GM06990 (cell line): ENCODE measurements around the gene TMEM116.

Experiments used
- DNase-seq: peaks from one replicate; pipeline ENCODE4 v3.0.0-alpha.2; 2011; ENCODE audit not compliant: insufficient read length; ENCODE audit errors: extremely low read depth
- H3K27me3 ChIP-seq: replicated peaks from 2 replicates; pipeline ENCODE4 v1.6.0; 2011; ENCODE audit warnings: low read length; ENCODE audit not compliant: control insufficient read depth, insufficient read depth
- H3K36me3 ChIP-seq: 2 replicates; pipeline ENCODE4 v1.5.1; 2011; ENCODE audit warnings: low read length; ENCODE audit not compliant: control insufficient read depth, insufficient read depth
- H3K4me3 ChIP-seq: replicated peaks from 2 replicates; pipeline ENCODE4 v1.5.1; 2011; ENCODE audit warnings: low read depth, mild to moderate bottlenecking, control low read depth, low read length
- TF ChIP-seq, protein P1 (sequence below): IDR thresholded peaks from 2 replicates; pipeline ENCODE4 v1.5.1; 2011; ENCODE audit warnings: low read length, control low read depth, mild to moderate bottlenecking, inconsistent platforms; ENCODE audit not compliant: insufficient read depth, poor library complexity, severe bottlenecking

TMEM116 gene

DNA sequence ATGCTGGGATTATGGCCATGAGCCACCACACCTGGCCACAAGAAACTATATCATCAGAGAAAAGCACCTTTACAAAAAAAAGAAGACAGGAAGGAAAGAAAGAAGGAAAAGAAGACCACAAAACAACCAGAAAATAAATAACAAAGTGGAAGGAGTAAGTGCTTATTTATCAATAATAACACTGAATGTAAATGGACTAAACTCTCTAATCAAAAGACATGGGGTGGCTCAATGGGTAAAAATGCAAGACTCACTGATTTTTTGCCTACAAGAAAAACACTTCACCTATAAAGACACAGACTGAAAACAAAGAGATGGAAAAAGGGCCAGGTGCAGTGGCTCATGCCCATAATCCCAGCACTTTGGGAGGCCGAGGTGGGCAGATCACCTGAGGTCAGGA, 105.2 kb downstream of the TMEM116 start:
- Histone ChIP-seq H3K4me3 (no peak overlapping the region), H3K36me3 (peaks cover 5% of the 10 kb centered on the region), H3K27me3 (no peaks in the 10 kb centered on the region)
- DNase-seq = no peak
- TF ChIP-seq, protein P1, sequence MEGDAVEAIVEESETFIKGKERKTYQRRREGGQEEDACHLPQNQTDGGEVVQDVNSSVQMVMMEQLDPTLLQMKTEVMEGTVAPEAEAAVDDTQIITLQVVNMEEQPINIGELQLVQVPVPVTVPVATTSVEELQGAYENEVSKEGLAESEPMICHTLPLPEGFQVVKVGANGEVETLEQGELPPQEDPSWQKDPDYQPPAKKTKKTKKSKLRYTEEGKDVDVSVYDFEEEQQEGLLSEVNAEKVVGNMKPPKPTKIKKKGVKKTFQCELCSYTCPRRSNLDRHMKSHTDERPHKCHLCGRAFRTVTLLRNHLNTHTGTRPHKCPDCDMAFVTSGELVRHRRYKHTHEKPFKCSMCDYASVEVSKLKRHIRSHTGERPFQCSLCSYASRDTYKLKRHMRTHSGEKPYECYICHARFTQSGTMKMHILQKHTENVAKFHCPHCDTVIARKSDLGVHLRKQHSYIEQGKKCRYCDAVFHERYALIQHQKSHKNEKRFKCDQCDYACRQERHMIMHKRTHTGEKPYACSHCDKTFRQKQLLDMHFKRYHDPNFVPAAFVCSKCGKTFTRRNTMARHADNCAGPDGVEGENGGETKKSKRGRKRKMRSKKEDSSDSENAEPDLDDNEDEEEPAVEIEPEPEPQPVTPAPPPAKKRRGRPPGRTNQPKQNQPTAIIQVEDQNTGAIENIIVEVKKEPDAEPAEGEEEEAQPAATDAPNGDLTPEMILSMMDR = no peak

DNA sequence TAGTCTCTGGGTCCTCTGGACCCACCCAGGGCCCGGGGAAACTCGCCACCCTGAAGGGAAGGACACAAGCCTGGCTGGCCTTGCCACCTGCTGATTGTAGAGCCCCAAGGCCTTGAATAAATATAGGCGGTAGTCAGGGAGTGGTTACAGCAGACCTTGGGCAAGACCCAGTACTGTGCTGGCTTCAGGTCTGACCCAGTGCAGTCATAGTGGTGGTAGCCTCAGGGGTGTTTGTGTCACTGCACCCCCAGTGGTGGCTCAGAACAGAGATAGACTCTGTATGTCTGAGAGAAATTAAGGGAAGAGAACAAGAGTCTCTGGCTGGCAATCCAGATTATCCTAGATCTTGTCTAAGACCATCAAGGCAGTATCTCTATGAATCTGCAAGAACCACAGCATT, 107.5 kb downstream of the TMEM116 start:
- TF ChIP-seq, protein P1 = no peak
- H3K36me3 ChIP-seq = peaks cover 5% of the 10 kb centered on the region
- no peaks in the 10 kb centered on the region for H3K27me3 ChIP-seq
- no peak for DNase-seq
- H3K4me3 ChIP-seq = no peak overlapping the region

DNA sequence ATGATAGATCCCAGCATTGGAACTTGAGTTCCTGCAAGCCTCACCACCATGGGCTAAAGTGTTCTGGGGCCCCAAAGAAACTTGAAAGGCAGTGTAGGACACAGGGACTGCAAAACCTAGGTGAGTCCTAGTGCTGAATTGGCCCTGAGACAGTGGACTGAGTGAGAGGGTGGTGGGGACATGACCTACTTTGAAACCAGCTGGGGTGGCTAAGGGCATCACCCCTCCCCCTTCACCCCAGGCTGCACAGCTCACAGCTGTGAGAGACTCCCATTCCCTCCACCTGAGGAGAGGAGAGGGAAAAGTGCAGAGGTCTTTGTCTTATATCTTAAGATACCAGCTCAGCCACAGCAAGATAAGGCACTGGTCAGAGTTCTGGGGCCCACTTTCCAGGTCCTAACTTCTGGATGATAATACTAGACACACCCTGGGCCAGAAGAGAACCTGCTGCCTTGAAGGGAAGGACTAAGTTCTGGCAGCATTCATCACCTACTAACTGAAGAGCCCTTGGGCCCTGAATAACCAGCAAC, 108.5 kb downstream of the TMEM116 start:
- TF ChIP-seq, protein P1 = no peak
- H3K27me3 ChIP-seq = no peaks in the 10 kb centered on the region
- no peak for DNase-seq
- H3K4me3 ChIP-seq = no peak overlapping the region
- H3K36me3 ChIP-seq = peaks cover 5% of the 10 kb centered on the region

DNA sequence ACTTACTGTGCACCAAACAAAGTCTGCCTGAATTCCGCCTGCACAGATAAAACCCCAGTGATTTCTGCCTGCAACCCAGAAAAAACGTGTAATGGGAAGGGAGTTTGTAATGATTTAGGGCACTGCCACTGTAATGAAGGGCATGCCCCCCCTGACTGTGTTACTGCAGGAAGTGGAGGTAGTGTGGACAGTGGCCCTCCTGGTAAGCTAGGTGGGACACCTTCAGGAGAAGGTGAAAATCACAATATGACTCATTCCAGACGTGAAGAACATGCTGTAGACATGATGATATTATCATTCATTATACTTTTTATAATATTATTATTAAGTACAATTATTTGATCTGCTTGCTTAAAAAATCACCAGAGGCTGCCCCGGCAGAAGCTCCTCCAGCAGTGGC, 111.8 kb downstream of the TMEM116 start:
- H3K36me3 ChIP-seq = peaks cover 5% of the 10 kb centered on the region
- H3K4me3 ChIP-seq = no peak overlapping the region
- H3K27me3 ChIP-seq = no peaks in the 10 kb centered on the region
- no peak for DNase-seq
- TF ChIP-seq, protein P1 = no peak

DNA sequence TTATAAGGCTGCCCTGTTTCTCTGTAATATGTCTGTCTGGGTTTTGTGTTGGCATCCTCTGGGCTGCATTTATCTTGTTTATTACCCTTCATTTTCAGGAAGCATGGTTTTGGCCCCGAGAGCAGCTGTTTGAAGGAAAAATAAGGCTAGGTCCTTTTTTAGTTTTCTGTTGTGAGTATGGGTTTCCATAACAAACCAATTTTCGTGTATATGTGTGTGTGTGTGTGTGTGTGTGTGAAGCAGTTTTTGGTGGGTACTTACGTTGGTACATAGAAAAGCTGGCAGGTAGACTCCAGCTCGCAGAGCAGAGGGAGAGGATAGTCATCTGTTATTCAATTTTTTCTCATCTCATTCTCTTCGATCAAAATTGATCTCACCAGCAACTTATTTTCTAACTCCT, 118.4 kb downstream of the TMEM116 start:
- TF ChIP-seq, protein P1 = no peak
- peaks cover 8% of the 10 kb centered on the region for H3K36me3 ChIP-seq
- H3K27me3 ChIP-seq = no peaks in the 10 kb centered on the region
- no peak for DNase-seq
- no peak overlapping the region for H3K4me3 ChIP-seq

DNA sequence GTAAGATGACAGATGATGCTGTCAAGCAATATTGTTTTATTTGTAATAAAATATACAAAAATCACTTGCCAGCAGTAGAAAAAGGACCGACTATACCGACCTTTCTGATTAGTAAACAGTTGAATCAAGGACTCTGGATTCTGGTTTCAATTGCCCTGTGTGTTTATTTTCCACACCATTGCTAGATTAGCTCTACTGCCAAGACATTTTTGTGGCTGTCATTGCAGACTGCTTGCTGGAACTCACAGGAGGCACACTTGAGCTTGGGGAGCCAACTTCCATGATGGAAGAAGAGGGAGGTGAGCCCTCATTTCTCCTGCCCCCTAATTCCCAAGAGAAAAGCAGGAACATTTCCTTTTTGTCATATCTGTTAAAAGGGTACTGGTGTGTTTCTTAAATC, 119.7 kb downstream of the TMEM116 start:
- TF ChIP-seq, protein P1 = no peak
- H3K4me3 ChIP-seq = no peak overlapping the region
- no peak for DNase-seq
- no peaks in the 10 kb centered on the region for H3K27me3 ChIP-seq
- peaks cover 14% of the 10 kb centered on the region for H3K36me3 ChIP-seq
